GM10266 (cell line): ENCODE measurements around the gene USP49.

Experiments used
- DNase-seq: peaks from one replicate; pipeline ENCODE4 v3.0.0; 2012; ENCODE audit errors: extremely low spot score
- CTCF ChIP-seq: IDR thresholded peaks from 2 replicates; pipeline ENCODE4 v1.5.1; 2012; ENCODE audit warnings: mild to moderate bottlenecking, low read depth; ENCODE audit not compliant: control insufficient read depth, insufficient read depth; ENCODE audit errors: missing control alignments

Gene USP49

GRCh38 chr6:41740366-41741162, 154.6 kb downstream of the USP49 start:
- DNase-seq = no peak
- TF ChIP-seq CTCF = no peak
